Measurements from ENCODE around the gene CXCR3.
"Not testable (repeated sequence)": the region's sequence is repeated elsewhere in the genome, so short reads cannot be mapped to it uniquely, and the experiment has no call there.

The CXCR3 gene

GRCh38 chrX:71618303-71618721, at the start of gene CXCR3:
TSS of gene CXCR3 (minus strand) at chrX:71618511. CDS start at chrX:71618449, 62 bp downstream.
- DNase-seq, result no peak

- no peak for DNase-seq
Measured at GRCh38 chrX:71667328-71668247, 49.3 kb upstream of the CXCR3 start, which contains the start of gene LOC101059915. TSS of gene LOC101059915 (plus strand) at chrX:71667546.

GRCh38 chrX:71666240-71667223, 48.2 kb upstream of the CXCR3 start:
- no peak for DNase-seq

- no peak for DNase-seq
Measured at GRCh38 chrX:71665747-71666146, 47.4 kb upstream of the CXCR3 start.

GRCh38 chrX:71664889-71665491, 46.7 kb upstream of the CXCR3 start:
- DNase-seq, result peak; percentile 79

GRCh38 chrX:71664202-71664601, 45.9 kb upstream of the CXCR3 start:
- peak; percentile 82 for DNase-seq

GRCh38 chrX:71663238-71663637, 44.9 kb upstream of the CXCR3 start:
- DNase-seq, result not testable (repeated sequence)

- not testable (repeated sequence) for DNase-seq
Measured at GRCh38 chrX:71662654-71663053, 44.3 kb upstream of the CXCR3 start.

- DNase-seq, result no peak
Measured at GRCh38 chrX:71661919-71662318, 43.6 kb upstream of the CXCR3 start.

GRCh38 chrX:71660562-71661416, 42.5 kb upstream of the CXCR3 start:
- no peak for DNase-seq

GRCh38 chrX:71659959-71660358, 41.6 kb upstream of the CXCR3 start:
- no peak for DNase-seq

GRCh38 chrX:71659342-71659741, 41.0 kb upstream of the CXCR3 start:
- no peak for DNase-seq

- no peak for DNase-seq
Measured at GRCh38 chrX:71657267-71657666, 39.0 kb upstream of the CXCR3 start.

- DNase-seq, result no peak
Measured at GRCh38 chrX:71653344-71653743, 35.0 kb upstream of the CXCR3 start.

- DNase-seq, result peak; percentile 71
Measured at GRCh38 chrX:71652405-71652804, 34.1 kb upstream of the CXCR3 start.

- peak; percentile 11 for DNase-seq
Measured at GRCh38 chrX:71650333-71650969, 32.1 kb upstream of the CXCR3 start.

- DNase-seq, result not testable (repeated sequence)
Measured at GRCh38 chrX:71644406-71644805, 26.1 kb upstream of the CXCR3 start.

- DNase-seq, result no peak
Measured at GRCh38 chrX:71640002-71640401, 21.7 kb upstream of the CXCR3 start.

- no peak for DNase-seq
Measured at GRCh38 chrX:71638409-71638808, 20.1 kb upstream of the CXCR3 start.

- DNase-seq, result no peak
Measured at GRCh38 chrX:71637848-71638247, 19.5 kb upstream of the CXCR3 start.

GRCh38 chrX:71637253-71637618, 18.9 kb upstream of the CXCR3 start:
- no peak for DNase-seq

Measured in NCI-H82 (cell line).